ENCODE data around the gene TRPC4AP. TPM values are rescaled to one million over a fixed set of nuclear protein-coding genes. Genes with fewer than 3 reads are reported as not detected.
"Not testable (repeated sequence)": the region's sequence is repeated elsewhere in the genome, so short reads cannot be mapped to it uniquely, and the experiment has no call there.

Gene TRPC4AP
- total RNA-seq, 4 donors from 2014 or later: 53.3 to 76.8 (median 73.5) TPM

GRCh38 chr20:35054814-35055213, 37.8 kb downstream of the TRPC4AP start:
- peaks cover 4 to 8% of the 10 kb centered on the region in 2 donors for H3K4me1 ChIP-seq
- no peak for TF ChIP-seq CTCF (IDR thresholded peaks at IDR 0.05)
- TF ChIP-seq POLR2A (IDR thresholded peaks at IDR 0.05): no peak
- H3K27me3 ChIP-seq: no peaks in the 10 kb centered on the region
- intact Hi-C loops (cut with DNase I): no loop called here
- 75 to 91% methylated on average over 2 of the region's 2 CpGs for WGBS, 2 donors
- no peak overlapping the region for H3K27ac ChIP-seq
- no peak overlapping the region for H3K4me3 ChIP-seq (replicated peaks in 1 of 3)
- no peaks in the 10 kb centered on the region for H3K9me3 ChIP-seq
- no peaks in the 10 kb centered on the region for H3K36me3 ChIP-seq
- DNase-seq: no peak

GRCh38 chr20:35052616-35053015, 40.0 kb downstream of the TRPC4AP start:
- peaks cover 10 to 15% of the 10 kb centered on the region in 2 donors for H3K36me3 ChIP-seq

GRCh38 chr20:35049776-35050352, 42.7 kb downstream of the TRPC4AP start:
- peaks cover 10 to 24% of the 10 kb centered on the region in 2 donors for H3K36me3 ChIP-seq
- 84 to 92% methylated on average over 5 of the region's 5 CpGs for WGBS, 2 donors
- H3K27me3 ChIP-seq: no peaks in the 10 kb centered on the region
- H3K27ac ChIP-seq: no peak overlapping the region
- no peaks in the 10 kb centered on the region for H3K9me3 ChIP-seq
- H3K4me3 ChIP-seq (replicated peaks in 1 of 3): no peak overlapping the region
- peaks cover 4 to 8% of the 10 kb centered on the region in 2 donors for H3K4me1 ChIP-seq
- DNase-seq: no peak
- no peak for TF ChIP-seq POLR2A (IDR thresholded peaks at IDR 0.05)
- TF ChIP-seq CTCF (IDR thresholded peaks at IDR 0.05): no peak
- intact Hi-C loops (cut with DNase I): no loop called here

More at GRCh38 chr20:35052616-35053015, 40.0 kb downstream of the TRPC4AP start:
- H3K4me3 ChIP-seq (replicated peaks in 1 of 3); intact Hi-C loops (cut with DNase I); H3K9me3 ChIP-seq; H3K27me3 ChIP-seq; H3K4me1 ChIP-seq: not testable (repeated sequence)
- H3K27ac ChIP-seq: peak overlapping the region in 1 of 3 donors; percentile 21
- 55 to 58% methylated on average over 5 of the region's 5 CpGs for WGBS, 2 donors
- peak; percentile 10 to 35 for DNase-seq

GRCh38 chr20:35048739-35049138, 43.9 kb downstream of the TRPC4AP start:
- Histone ChIP-seq H3K9me3 (no peaks in the 10 kb centered on the region), H3K4me1 (peaks cover 4 to 8% of the 10 kb centered on the region in 2 donors), H3K4me3 (replicated peaks in 1 of 3) (no peak overlapping the region), H3K36me3 (peaks cover 10 to 33% of the 10 kb centered on the region in 2 donors), H3K27ac (no peak overlapping the region), H3K27me3 (no peaks in the 10 kb centered on the region)
- intact Hi-C loops (cut with DNase I): no loop called here
- DNase-seq: no peak
- no peak for TF ChIP-seq CTCF (IDR thresholded peaks at IDR 0.05)
- no peak for TF ChIP-seq POLR2A (IDR thresholded peaks at IDR 0.05)
- 80 to 93% methylated on average over 1 of the region's 1 CpG for WGBS, 2 donors

- Histone ChIP-seq H3K36me3 (peaks cover 0 to 17% of the 10 kb centered on the region in 2 donors), H3K4me3 (replicated peaks in 1 of 3) (no peak overlapping the region), H3K4me1 (peaks cover 9 to 11% of the 10 kb centered on the region in 2 donors), H3K9me3 (no peaks in the 10 kb centered on the region), H3K27me3 (no peaks in the 10 kb centered on the region), H3K27ac (no peak overlapping the region)
- TF ChIP-seq CTCF (IDR thresholded peaks at IDR 0.05) (no peak), POLR2A (IDR thresholded peaks at IDR 0.05) (no peak)
- intact Hi-C loops (cut with DNase I): no loop called here
- no peak for DNase-seq
Measured at GRCh38 chr20:35042268-35042667, 50.3 kb downstream of the TRPC4AP start.

All from thyroid gland (tissue), 4 donors.